CD4-positive, alpha-beta memory T cell (primary cell): Measurements from ENCODE around the gene SAMD14. TPM values are rescaled to one million over a fixed set of nuclear protein-coding genes. Genes with fewer than 3 reads are reported as not detected.

Experiments
- CTCF ChIA-PET: fragments of 350-600 bp; sonication (Branson Sonifier 250); formaldehyde crosslinking; loops from one replicate; lab custom pipeline; 2021; ENCODE audit warnings: inconsistent platforms; ENCODE audit not compliant: partially characterized antibody; lab: Charles Lee
- POLR2A ChIA-PET: fragments of 350-600 bp; sonication (Branson Sonifier 250); formaldehyde crosslinking; loops from one replicate; lab custom pipeline; 2021; ENCODE audit not compliant: partially characterized antibody; lab: Charles Lee
- DNase-seq, 5 donors: peaks; one replicate each; pipeline versions ENCODE4 v3.0.0 to v3.0.0-alpha.2; 2020 to 2022; ENCODE audit warnings: mixed read lengths in 1 of 5
- H3K27ac ChIP-seq: one replicate; pipeline ENCODE4 v1.7.0; 2013; ENCODE audit warnings: low read depth, low read length
- H3K27me3 ChIP-seq: 2 replicates; pipeline ENCODE4 v1.7.0; 2013; ENCODE audit warnings: mild to moderate bottlenecking, low read length, moderate library complexity; ENCODE audit not compliant: insufficient read depth
- H3K36me3 ChIP-seq: 2 replicates; pipeline ENCODE4 v1.7.0; 2013; ENCODE audit warnings: mild to moderate bottlenecking, low read length, moderate library complexity; ENCODE audit not compliant: insufficient read depth
- H3K4me1 ChIP-seq: 2 replicates; pipeline ENCODE4 v1.7.0; 2013; ENCODE audit warnings: mild to moderate bottlenecking, low read length, moderate library complexity; ENCODE audit not compliant: insufficient read depth
- H3K4me3 ChIP-seq, 2 donors: one replicate each; pipeline ENCODE4 v1.7.0; 2013; ENCODE audit warnings: low read length in 2 of 2, mild to moderate bottlenecking in 1 of 2
- H3K9me3 ChIP-seq, 2 donors: one replicate each; pipeline ENCODE4 v1.7.0; 2013; ENCODE audit warnings: low read length in 2 of 2, control low read depth in 1 of 2; ENCODE audit not compliant: control insufficient read depth in 1 of 2
- H3K27ac Mint-ChIP-seq, 7 donors: one replicate each; pipeline ENCODE4 v1.8.0; 2020 to 2021; ENCODE audit warnings: mixed read lengths in 7 of 7, mild to moderate bottlenecking in 6 of 7, inconsistent platforms in 3 of 7, moderate library complexity in 3 of 7
- H3K27me3 Mint-ChIP-seq, 2 donors: one replicate each; pipeline ENCODE4 v1.8.0; 2020 to 2021; ENCODE audit warnings: mixed read lengths in 2 of 2
- H3K36me3 Mint-ChIP-seq, 2 donors: one replicate each; pipeline ENCODE4 v1.8.0; 2020 to 2021; ENCODE audit warnings: mixed read lengths in 2 of 2, inconsistent platforms in 1 of 2, mild to moderate bottlenecking in 1 of 2
- H3K4me1 Mint-ChIP-seq, 4 donors: one replicate each; pipeline ENCODE4 v1.8.0; 2020 to 2021; ENCODE audit warnings: mixed read lengths in 4 of 4, mild to moderate bottlenecking in 1 of 4
- H3K4me3 Mint-ChIP-seq, 8 donors: one replicate each; pipeline ENCODE4 v1.8.0; 2020 to 2021; ENCODE audit warnings: mixed read lengths in 8 of 8, mild to moderate bottlenecking in 7 of 8, moderate library complexity in 6 of 8, inconsistent platforms in 3 of 8
- H3K9me3 Mint-ChIP-seq, 8 donors: one replicate each; pipeline ENCODE4 v1.8.0; 2020 to 2021; ENCODE audit warnings: mixed read lengths in 8 of 8, mild to moderate bottlenecking in 5 of 8, inconsistent platforms in 3 of 8, moderate library complexity in 1 of 8
- intact Hi-C: fragments of 100-400 bp; cut with micrococcal nuclease; formaldehyde crosslinking; loops from one replicate; pipeline ENCODE4 v1.15.1; 2023
- polyA plus RNA-seq, 2 donors: library from polyadenylated mRNA; unstranded; fragments of 300-500 nt; fragmentation: Illumina TruSeq; gene quantifications; one replicate each; pipeline ENCODE4 v1.2.3, GENCODE V29; 2021
- total RNA-seq, 2 experiments: library from RNA; stranded (reverse); gene quantifications; one replicate each; pipeline ENCODE4 v1.2.3, GENCODE V29; 2021

Gene SAMD14
- total and polyA plus RNA-seq, 4 experiments from 2014 or later, result 0.16 to 1.3 (median 0.72) TPM

- Mint-ChIP-seq H3K27ac (peak overlapping the region; percentile 87 to 95 (median 92)), H3K4me1 (peaks cover 55 to 93% (median 73%) of the 10 kb centered on the region in 4 donors), H3K4me3 (peak overlapping the region in 7 of 8 donors; percentile 76 to 99 (median 83)), H3K36me3 (peaks cover 71 to 90% of the 10 kb centered on the region in 2 donors), H3K27me3 (no peaks in the 10 kb centered on the region), H3K9me3 (peaks cover 0 to 2% (median 0%) of the 10 kb centered on the region in 8 donors)
- H3K9me3 ChIP-seq, result no peaks in the 10 kb centered on the region
- peaks cover 74% of the 10 kb centered on the region for H3K36me3 ChIP-seq
- H3K4me1 ChIP-seq, result peaks cover 82% of the 10 kb centered on the region
- H3K4me3 ChIP-seq, result peak overlapping the region in 1 of 2 donors; percentile 8
- ChIA-PET POLR2A (interaction anchor here (1.0 to 4.7 kb wide), 10 partner anchors 9 to 46 kb away, joined by 3 to 75 read pairs (median 6); partner anchors contain the start of genes PDK2, PPP1R9B and SAMD14), CTCF (interaction anchor here (0.9 to 5.6 kb wide), 10 partner anchors 9 to 57 kb away, joined by 4 to 118 read pairs (median 16); partner anchors contain the start of genes PDK2 and PPP1R9B)
- no peaks in the 10 kb centered on the region for H3K27me3 ChIP-seq
- DNase-seq, result no peak
- H3K27ac ChIP-seq, result peak overlapping the region; percentile 68
- intact Hi-C loops, result loop anchor here (2.0 kb wide), 1 partner anchor 58 kb away; no protein-coding TSS in a partner anchor
Measured at GRCh38 chr17:50141026-50141744, 11.2 kb upstream of the SAMD14 start.

GRCh38 chr17:50139950-50140885 is 10.3 kb upstream of the SAMD14 start:
- Mint-ChIP-seq H3K4me3 (peak overlapping the region; percentile 68 to 99 (median 79)), H3K36me3 (peaks cover 78 to 93% of the 10 kb centered on the region in 2 donors), H3K27me3 (no peaks in the 10 kb centered on the region), H3K4me1 (peaks cover 48 to 84% (median 65%) of the 10 kb centered on the region in 4 donors), H3K9me3 (peaks cover 0 to 2% (median 0%) of the 10 kb centered on the region in 8 donors), H3K27ac (peak overlapping the region; percentile 85 to 92 (median 91))
- H3K27me3 ChIP-seq, result no peaks in the 10 kb centered on the region
- intact Hi-C loops, result loop anchor here (1.0 to 2.0 kb wide), 4 partner anchors 8 to 59 kb away; no protein-coding TSS in a partner anchor
- H3K4me1 ChIP-seq, result peaks cover 72% of the 10 kb centered on the region
- POLR2A ChIA-PET, result interaction anchor here (1.0 to 4.7 kb wide), 11 partner anchors 9 to 46 kb away, joined by 3 to 75 read pairs (median 7); partner anchors contain the start of genes PDK2, PPP1R9B and SAMD14
- peak overlapping the region; percentile 8 to 38 for H3K4me3 ChIP-seq
- peak; percentile 77 to 80 (median 78) for DNase-seq
- peaks cover 80% of the 10 kb centered on the region for H3K36me3 ChIP-seq
- H3K9me3 ChIP-seq, result no peaks in the 10 kb centered on the region
- peak overlapping the region; percentile 68 for H3K27ac ChIP-seq
- CTCF ChIA-PET, result interaction anchor here (1.2 to 5.6 kb wide), 15 partner anchors 10 to 60 kb away, joined by 4 to 118 read pairs (median 8); partner anchors contain the start of genes PDK2, PPP1R9B and SGCA

- peaks cover 73 to 90% of the 10 kb centered on the region in 2 donors for H3K36me3 Mint-ChIP-seq
- peaks cover 63% of the 10 kb centered on the region for H3K4me1 ChIP-seq
- ChIA-PET CTCF (interaction anchor here (0.6 to 5.6 kb wide), 24 partner anchors 8 to 362 kb away, joined by 3 to 118 read pairs (median 4); partner anchors contain the start of genes PPP1R9B, SAMD14 and SGCA), POLR2A (interaction anchor here (0.9 to 4.7 kb wide), 6 partner anchors 9 to 26 kb away, joined by 3 to 75 read pairs (median 8); partner anchors contain the start of genes PPP1R9B and SAMD14)
- H3K27ac Mint-ChIP-seq, result peak overlapping the region in 3 of 7 donors; percentile 87 to 92 (median 91)
- no peak overlapping the region for H3K4me3 ChIP-seq
- DNase-seq, result no peak
- no peak overlapping the region for H3K27ac ChIP-seq
- no peaks in the 10 kb centered on the region for H3K9me3 ChIP-seq
- H3K27me3 ChIP-seq, result no peaks in the 10 kb centered on the region
- peaks cover 43 to 74% (median 57%) of the 10 kb centered on the region in 4 donors for H3K4me1 Mint-ChIP-seq
- no peaks in the 10 kb centered on the region for H3K27me3 Mint-ChIP-seq
- intact Hi-C loops, result no loop called here
- H3K4me3 Mint-ChIP-seq, result no peak overlapping the region
- peaks cover 0 to 2% (median 0%) of the 10 kb centered on the region in 8 donors for H3K9me3 Mint-ChIP-seq
- peaks cover 75% of the 10 kb centered on the region for H3K36me3 ChIP-seq
Measured at GRCh38 chr17:50139185-50139783, 9.3 kb upstream of the SAMD14 start.

GRCh38 chr17:50137042-50137441 is 7.1 kb upstream of the SAMD14 start:
- intact Hi-C loops, result no loop called here
- peaks cover 68% of the 10 kb centered on the region for H3K36me3 ChIP-seq
- peaks cover 67 to 80% of the 10 kb centered on the region in 2 donors for H3K36me3 Mint-ChIP-seq

GRCh38 chr17:50136096-50136687 is 6.2 kb upstream of the SAMD14 start:
- no peak overlapping the region for H3K27ac Mint-ChIP-seq
- H3K9me3 ChIP-seq, result no peaks in the 10 kb centered on the region
- peaks cover 33% of the 10 kb centered on the region for H3K4me1 ChIP-seq
- H3K27me3 ChIP-seq, result no peaks in the 10 kb centered on the region
- H3K27ac ChIP-seq, result no peak overlapping the region
- CTCF ChIA-PET, result interaction anchor here (0.8 to 2.9 kb wide), 5 partner anchors 12 to 42 kb away, joined by 3 to 17 read pairs (median 4); no protein-coding TSS in a partner anchor
- peaks cover 64% of the 10 kb centered on the region for H3K36me3 ChIP-seq
- no peak overlapping the region for H3K4me3 ChIP-seq
- peaks cover 0 to 2% of the 10 kb centered on the region in 2 donors for H3K27me3 Mint-ChIP-seq
- POLR2A ChIA-PET, result interaction anchor here (0.7 to 2.5 kb wide), 6 partner anchors 10 to 26 kb away, joined by 3 to 10 read pairs (median 4); partner anchors contain the start of gene PPP1R9B
- peaks cover 0 to 2% (median 0%) of the 10 kb centered on the region in 8 donors for H3K9me3 Mint-ChIP-seq
- peaks cover 59 to 75% of the 10 kb centered on the region in 2 donors for H3K36me3 Mint-ChIP-seq
- H3K4me1 Mint-ChIP-seq, result peaks cover 18 to 58% (median 41%) of the 10 kb centered on the region in 4 donors
- no peak for DNase-seq
- no peak overlapping the region for H3K4me3 Mint-ChIP-seq
- intact Hi-C loops, result no loop called here

More at GRCh38 chr17:50137042-50137441, 7.1 kb upstream of the SAMD14 start:
- H3K4me3 Mint-ChIP-seq, result no peak overlapping the region
- ChIA-PET CTCF (interaction anchor here (0.8 to 2.9 kb wide), 5 partner anchors 11 to 43 kb away, joined by 3 to 17 read pairs (median 3); no protein-coding TSS in a partner anchor), POLR2A (interaction anchor here (0.6 to 2.5 kb wide), 6 partner anchors 11 to 33 kb away, joined by 3 to 10 read pairs (median 4); partner anchors contain the start of gene PPP1R9B)
- H3K9me3 Mint-ChIP-seq, result peaks cover 0 to 2% (median 0%) of the 10 kb centered on the region in 8 donors
- no peak overlapping the region for H3K4me3 ChIP-seq
- no peaks in the 10 kb centered on the region for H3K27me3 ChIP-seq
- peak overlapping the region in 5 of 7 donors; percentile 42 to 80 (median 70) for H3K27ac Mint-ChIP-seq
- H3K4me1 Mint-ChIP-seq, result peaks cover 24 to 58% (median 44%) of the 10 kb centered on the region in 4 donors
- no peaks in the 10 kb centered on the region for H3K9me3 ChIP-seq
- DNase-seq, result no peak
- H3K27me3 Mint-ChIP-seq, result no peaks in the 10 kb centered on the region
- peaks cover 41% of the 10 kb centered on the region for H3K4me1 ChIP-seq
- H3K27ac ChIP-seq, result no peak overlapping the region
